Hepatocyte (in vitro differentiated cells): ENCODE results near the gene PRSS1.

ENCODE experiments used
- CTCF ChIP-seq: fragments of 200-600 bp; sonication (generic); IDR thresholded peaks from 2 replicates; pipeline ENCODE4 v1.5.1; 2016; ENCODE audit warnings: antibody characterized with exemption, mild to moderate bottlenecking; ENCODE audit not compliant: poor library complexity
- EZH2 ChIP-seq: fragments of 200-600 bp; sonication (generic); IDR thresholded peaks from 2 replicates; pipeline ENCODE4 v1.6.1; 2016; ENCODE audit warnings: antibody characterized with exemption, mild to moderate bottlenecking, borderline replicate concordance
- EZH2phosphoT487 ChIP-seq: fragments of 200-600 bp; sonication (generic); IDR thresholded peaks from one replicate; pipeline ENCODE4 v1.6.1; 2018; ENCODE audit warnings: antibody characterized with exemption, mild to moderate bottlenecking, low read depth, moderate library complexity; ENCODE audit not compliant: unreplicated experiment, severe bottlenecking

- TF ChIP-seq CTCF, result no peak
- no peak for TF ChIP-seq EZH2phosphoT487
- no peak for TF ChIP-seq EZH2
Measured at GRCh38 chr7:142792593-142792992, 43.3 kb downstream of the PRSS1 start.
